Measurements from ENCODE around the gene MFSD6. TPM values are rescaled to one million over a fixed set of nuclear protein-coding genes. Genes with fewer than 3 reads are reported as not detected.
"Not testable (repeated sequence)": the region's sequence is repeated elsewhere in the genome, so short reads cannot be mapped to it uniquely, and the experiment has no call there.

MFSD6 gene
- total RNA-seq, 1 donor from 2014 or later: 52.4 TPM

DNA sequence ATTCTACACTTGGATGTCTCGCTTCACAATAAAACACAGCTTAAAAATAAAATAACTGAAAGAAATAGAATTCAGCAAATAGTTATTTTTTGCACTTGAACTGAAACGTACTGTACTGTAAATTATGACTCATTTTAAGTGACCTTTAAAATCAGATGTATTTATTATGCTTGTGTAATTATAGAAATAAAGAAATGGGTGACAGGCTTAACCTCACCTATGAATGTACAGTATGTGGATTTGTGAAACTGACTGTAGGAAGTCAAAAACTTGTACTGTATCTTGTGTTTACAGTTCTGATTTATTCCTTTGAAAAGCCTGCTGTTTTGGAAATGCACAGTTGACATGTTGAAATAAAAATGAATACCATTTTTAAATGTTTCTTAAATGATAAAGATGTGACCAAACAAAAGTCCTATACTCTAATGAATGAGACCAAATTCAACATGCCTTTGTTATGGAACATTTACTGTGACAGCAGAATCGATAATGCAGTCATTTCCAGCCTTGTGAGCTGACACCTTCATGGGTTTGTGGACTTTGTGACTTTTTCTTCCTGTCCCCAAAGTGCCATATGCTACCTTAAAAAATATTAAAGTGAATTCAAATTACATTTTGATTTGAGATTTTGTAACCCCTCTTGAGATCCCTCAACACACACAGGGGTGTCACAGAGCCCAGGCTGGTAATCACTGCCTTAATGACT is 93.7 kb downstream of the MFSD6 start:
- no peaks in the 10 kb centered on the region for H3K36me3 ChIP-seq (ENCODE audit: control insufficient read depth, insufficient read depth, low read length)
- no peaks in the 10 kb centered on the region for H3K27me3 ChIP-seq (ENCODE audit: control insufficient read depth, insufficient read depth, low read length)
- DNase-seq (ENCODE audit: low read depth): no peak
- TF ChIP-seq, protein P1, sequence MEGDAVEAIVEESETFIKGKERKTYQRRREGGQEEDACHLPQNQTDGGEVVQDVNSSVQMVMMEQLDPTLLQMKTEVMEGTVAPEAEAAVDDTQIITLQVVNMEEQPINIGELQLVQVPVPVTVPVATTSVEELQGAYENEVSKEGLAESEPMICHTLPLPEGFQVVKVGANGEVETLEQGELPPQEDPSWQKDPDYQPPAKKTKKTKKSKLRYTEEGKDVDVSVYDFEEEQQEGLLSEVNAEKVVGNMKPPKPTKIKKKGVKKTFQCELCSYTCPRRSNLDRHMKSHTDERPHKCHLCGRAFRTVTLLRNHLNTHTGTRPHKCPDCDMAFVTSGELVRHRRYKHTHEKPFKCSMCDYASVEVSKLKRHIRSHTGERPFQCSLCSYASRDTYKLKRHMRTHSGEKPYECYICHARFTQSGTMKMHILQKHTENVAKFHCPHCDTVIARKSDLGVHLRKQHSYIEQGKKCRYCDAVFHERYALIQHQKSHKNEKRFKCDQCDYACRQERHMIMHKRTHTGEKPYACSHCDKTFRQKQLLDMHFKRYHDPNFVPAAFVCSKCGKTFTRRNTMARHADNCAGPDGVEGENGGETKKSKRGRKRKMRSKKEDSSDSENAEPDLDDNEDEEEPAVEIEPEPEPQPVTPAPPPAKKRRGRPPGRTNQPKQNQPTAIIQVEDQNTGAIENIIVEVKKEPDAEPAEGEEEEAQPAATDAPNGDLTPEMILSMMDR (IDR thresholded peaks at IDR 0.05; ENCODE audit: insufficient read depth, low read length, poor library complexity, severe bottlenecking): no peak
- no peak overlapping the region for H3K4me3 ChIP-seq (ENCODE audit: low read depth, low read length)

DNA sequence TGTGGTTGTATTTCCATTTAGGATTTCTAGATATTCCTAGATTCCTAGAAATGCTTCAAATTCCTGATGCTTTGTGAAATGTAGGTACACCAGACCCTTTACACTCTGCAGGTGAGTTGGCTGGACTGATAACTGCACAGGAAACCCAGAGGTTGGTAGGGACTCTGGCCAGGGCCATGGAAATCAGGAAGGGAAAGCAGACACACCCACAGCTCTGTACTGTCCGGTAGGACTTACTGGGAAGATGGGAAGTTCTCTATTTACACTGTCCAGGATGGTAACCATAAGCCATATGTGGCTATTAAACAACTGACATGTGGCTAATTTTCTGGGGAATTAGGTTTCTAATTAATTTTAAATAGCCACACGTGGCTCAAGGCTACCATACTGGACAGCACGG is 94.9 kb downstream of the MFSD6 start:
- H3K36me3 ChIP-seq (ENCODE audit: control insufficient read depth, insufficient read depth, low read length): no peaks in the 10 kb centered on the region
- H3K4me3 ChIP-seq (ENCODE audit: low read depth, low read length): no peak overlapping the region
- no peak for DNase-seq (ENCODE audit: low read depth)
- TF ChIP-seq, protein P1 (IDR thresholded peaks at IDR 0.05; ENCODE audit: insufficient read depth, low read length, poor library complexity, severe bottlenecking): no peak
- no peaks in the 10 kb centered on the region for H3K27me3 ChIP-seq (ENCODE audit: control insufficient read depth, insufficient read depth, low read length)

GRCh38 chr2:190504912-190505311 is 96.8 kb downstream of the MFSD6 start:
- Histone ChIP-seq H3K27me3 (ENCODE audit: control insufficient read depth, insufficient read depth, low read length) (no peaks in the 10 kb centered on the region), H3K36me3 (ENCODE audit: control insufficient read depth, insufficient read depth, low read length) (no peaks in the 10 kb centered on the region), H3K4me3 (ENCODE audit: low read depth, low read length) (no peak overlapping the region)
- no peak for DNase-seq (ENCODE audit: low read depth)
- TF ChIP-seq, protein P1 (IDR thresholded peaks at IDR 0.05; ENCODE audit: insufficient read depth, low read length, poor library complexity, severe bottlenecking): no peak

DNA sequence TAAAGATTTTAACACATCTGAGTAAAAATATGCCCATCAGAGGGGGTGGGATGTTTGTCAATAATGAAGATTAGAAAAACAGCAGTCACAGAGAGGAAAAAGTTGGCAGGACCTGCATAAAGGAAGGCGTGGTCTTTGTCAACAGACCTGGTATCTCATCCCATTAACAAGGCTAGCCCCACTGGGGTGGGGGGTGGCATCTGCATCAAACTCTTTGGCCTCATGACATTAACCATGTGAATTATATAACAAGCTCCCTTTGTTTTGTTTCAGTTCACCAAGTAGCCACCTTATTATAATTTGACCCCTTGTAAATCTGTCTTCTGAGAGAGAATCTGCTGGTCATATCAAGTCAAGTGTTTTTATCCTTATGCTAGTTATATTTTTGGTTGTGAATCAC is 97.5 kb downstream of the MFSD6 start:
- H3K27me3 ChIP-seq (ENCODE audit: control insufficient read depth, insufficient read depth, low read length): no peaks in the 10 kb centered on the region
- H3K4me3 ChIP-seq (ENCODE audit: low read depth, low read length): no peak overlapping the region
- H3K36me3 ChIP-seq (ENCODE audit: control insufficient read depth, insufficient read depth, low read length): no peaks in the 10 kb centered on the region
- no peak for DNase-seq (ENCODE audit: low read depth)
- TF ChIP-seq, protein P1 (IDR thresholded peaks at IDR 0.05; ENCODE audit: insufficient read depth, low read length, poor library complexity, severe bottlenecking): no peak

GRCh38 chr2:190506666-190507065 is 98.5 kb downstream of the MFSD6 start:
- DNase-seq (ENCODE audit: low read depth): no peak
- TF ChIP-seq, protein P1 (IDR thresholded peaks at IDR 0.05; ENCODE audit: insufficient read depth, low read length, poor library complexity, severe bottlenecking): no peak
- Histone ChIP-seq H3K36me3 (ENCODE audit: control insufficient read depth, insufficient read depth, low read length) (no peaks in the 10 kb centered on the region), H3K4me3 (ENCODE audit: low read depth, low read length) (no peak overlapping the region), H3K27me3 (ENCODE audit: control insufficient read depth, insufficient read depth, low read length) (no peaks in the 10 kb centered on the region)

DNA sequence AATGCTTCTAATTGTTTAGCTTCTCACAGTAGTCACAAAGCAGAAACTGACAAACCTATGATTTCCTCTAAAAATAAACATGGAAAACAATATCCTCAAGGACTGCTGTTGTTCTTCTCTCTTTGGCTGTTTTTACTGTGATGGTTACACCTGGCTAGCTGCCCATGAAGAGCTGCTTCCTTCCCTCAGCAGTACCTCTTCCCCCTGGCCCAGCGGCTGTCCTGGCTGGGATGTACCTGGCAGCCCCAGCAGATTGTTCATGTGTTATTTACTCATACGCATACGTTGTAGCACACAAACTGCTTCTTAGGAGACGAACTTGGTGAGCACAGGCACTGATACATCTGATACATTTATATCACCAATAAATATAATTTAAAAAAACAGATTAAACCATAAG is 99.0 kb downstream of the MFSD6 start:
- Histone ChIP-seq H3K36me3 (ENCODE audit: control insufficient read depth, insufficient read depth, low read length) (no peaks in the 10 kb centered on the region), H3K4me3 (ENCODE audit: low read depth, low read length) (no peak overlapping the region), H3K27me3 (ENCODE audit: control insufficient read depth, insufficient read depth, low read length) (no peaks in the 10 kb centered on the region)
- no peak for DNase-seq (ENCODE audit: low read depth)
- TF ChIP-seq, protein P1 (IDR thresholded peaks at IDR 0.05; ENCODE audit: insufficient read depth, low read length, poor library complexity, severe bottlenecking): no peak

GRCh38 chr2:190509895-190510294 is 101.7 kb downstream of the MFSD6 start:
- not testable (repeated sequence) for H3K4me3 ChIP-seq (ENCODE audit: low read depth, low read length); DNase-seq (ENCODE audit: low read depth); H3K27me3 ChIP-seq (ENCODE audit: control insufficient read depth, insufficient read depth, low read length); H3K36me3 ChIP-seq (ENCODE audit: control insufficient read depth, insufficient read depth, low read length)

Measured in kidney epithelial cell (primary cell).